Testis (tissue), 3 donors: ENCODE results near the gene FGFR3. TPM values are rescaled to one million over a fixed set of nuclear protein-coding genes. Genes with fewer than 3 reads are reported as not detected.

Experiments used
- DNase-seq: peaks from one replicate; pipeline ENCODE4 v3.0.0-alpha.2; 2019
- H3K27ac ChIP-seq, 2 donors: fragments of 200-600 bp; sonication (generic); one replicate each; pipeline ENCODE4 v1.5.1; 2019
- H3K27me3 ChIP-seq: fragments of 200-600 bp; sonication (generic); one replicate; pipeline ENCODE4 v1.5.1; 2019
- H3K36me3 ChIP-seq: fragments of 200-600 bp; sonication (generic); one replicate; pipeline ENCODE4 v1.5.1; 2017; ENCODE audit warnings: low read depth; ENCODE audit errors: missing control alignments
- H3K4me1 ChIP-seq: fragments of 200-600 bp; sonication (generic); one replicate; pipeline ENCODE4 v1.5.1; 2019
- H3K4me3 ChIP-seq, 2 donors: fragments of 200-600 bp; sonication (generic); one replicate each; pipeline ENCODE4 v1.5.1; 2017 to 2019
- H3K9me3 ChIP-seq: fragments of 200-600 bp; sonication (generic); one replicate; pipeline ENCODE4 v1.5.1; 2017
- POLR2A ChIP-seq: fragments of 450-650 bp; IDR thresholded peaks from one replicate; pipeline ENCODE4 v1.6.1; 2017; ENCODE audit warnings: antibody characterized with exemption, mild to moderate bottlenecking, moderate library complexity
- WGBS, 2 donors: methylation state at CpG; one replicate each; pipeline ENCODE4 v1.1.5; 2018; 5-methylcytosine and 5-hydroxymethylcytosine counted together
- intact Hi-C: fragments of 100-400 bp; cut with DNase I; formaldehyde crosslinking; loops from one replicate; pipeline ENCODE4 v1.15.1; 2023; ENCODE audit warnings: low total_unique reads
- polyA plus RNA-seq: library from polyadenylated mRNA; stranded (reverse); fragments of 350-450 nt; fragmentation: Illumina TruSeq; extraction: RNeasy Lipid Tissue Mini Kit (QIAGEN cat#74804); gene quantifications from one replicate; pipeline ENCODE4 v1.2.3, GENCODE V29; 2014; ENCODE audit warnings: low read depth, low replicate concordance; ENCODE audit not compliant: insufficient read depth
- total RNA-seq, 2 donors: library from RNA; depleted of rRNA; stranded (reverse); fragments of >200 nt; gene quantifications; one replicate each; pipeline ENCODE4 v1.2.3, GENCODE V29; 2016
- TF ChIP-seq, protein P1 (sequence below), 3 experiments: fragments of 450-650 bp in 2 of 3; fragments of 200-600 bp in 1 of 3; sonication (generic) in 1 of 3; IDR thresholded peaks; one replicate each; pipeline ENCODE4 v1.5.1; 2016 to 2019; ENCODE audit warnings: antibody characterized with exemption in 3 of 3, mild to moderate bottlenecking in 2 of 3, moderate library complexity in 1 of 3

Gene FGFR3
- total and polyA plus RNA-seq, 3 donors from 2014 or later = 39.2 to 93.7 (median 79.6) TPM

DNA sequence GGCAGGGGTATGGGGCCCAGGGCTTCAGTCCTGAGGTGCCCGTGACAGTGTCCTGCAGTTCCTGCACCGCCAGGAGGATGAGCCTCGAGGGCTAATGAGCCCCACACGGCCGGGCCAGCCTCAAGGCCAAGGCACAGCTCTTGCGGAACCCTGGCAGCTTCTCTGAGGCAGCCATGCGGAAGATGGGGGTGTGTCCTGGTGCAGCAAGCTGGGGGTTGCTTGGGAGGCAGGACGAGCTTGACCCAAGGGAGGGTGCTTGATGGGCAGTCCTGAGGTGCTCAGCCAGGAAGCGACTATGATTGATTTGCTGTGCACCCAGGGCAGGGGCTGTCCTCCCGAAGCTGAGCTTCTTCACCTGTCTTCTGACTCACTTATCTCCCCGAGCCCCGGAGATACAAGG, 9.1 kb upstream of the FGFR3 start:
- no peaks in the 10 kb centered on the region for H3K36me3 ChIP-seq
- WGBS, 2 donors = 56 to 92% methylated on average over 2 to 12 of the region's 12 CpGs

DNA sequence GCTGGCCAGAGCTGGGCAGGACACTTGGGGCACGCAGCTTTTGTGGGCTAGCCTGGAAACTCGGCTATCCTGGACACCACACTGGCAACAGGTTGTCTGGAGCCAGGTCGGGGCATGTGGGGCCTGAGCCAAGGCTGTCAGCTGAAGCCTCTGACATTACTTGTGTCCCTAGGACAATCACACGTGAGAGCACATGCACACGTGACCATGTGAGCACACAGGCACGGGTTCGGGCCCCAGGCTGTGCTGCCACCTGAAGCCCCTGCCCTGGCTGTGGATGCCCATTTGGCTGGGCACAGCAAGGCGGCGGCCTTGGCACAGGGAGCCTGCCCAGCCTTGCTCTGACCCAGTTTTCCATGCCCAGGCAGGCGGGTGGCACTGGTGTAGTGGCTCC, 8.7 kb upstream of the FGFR3 start:
- no peak for DNase-seq
- TF ChIP-seq, protein P1, sequence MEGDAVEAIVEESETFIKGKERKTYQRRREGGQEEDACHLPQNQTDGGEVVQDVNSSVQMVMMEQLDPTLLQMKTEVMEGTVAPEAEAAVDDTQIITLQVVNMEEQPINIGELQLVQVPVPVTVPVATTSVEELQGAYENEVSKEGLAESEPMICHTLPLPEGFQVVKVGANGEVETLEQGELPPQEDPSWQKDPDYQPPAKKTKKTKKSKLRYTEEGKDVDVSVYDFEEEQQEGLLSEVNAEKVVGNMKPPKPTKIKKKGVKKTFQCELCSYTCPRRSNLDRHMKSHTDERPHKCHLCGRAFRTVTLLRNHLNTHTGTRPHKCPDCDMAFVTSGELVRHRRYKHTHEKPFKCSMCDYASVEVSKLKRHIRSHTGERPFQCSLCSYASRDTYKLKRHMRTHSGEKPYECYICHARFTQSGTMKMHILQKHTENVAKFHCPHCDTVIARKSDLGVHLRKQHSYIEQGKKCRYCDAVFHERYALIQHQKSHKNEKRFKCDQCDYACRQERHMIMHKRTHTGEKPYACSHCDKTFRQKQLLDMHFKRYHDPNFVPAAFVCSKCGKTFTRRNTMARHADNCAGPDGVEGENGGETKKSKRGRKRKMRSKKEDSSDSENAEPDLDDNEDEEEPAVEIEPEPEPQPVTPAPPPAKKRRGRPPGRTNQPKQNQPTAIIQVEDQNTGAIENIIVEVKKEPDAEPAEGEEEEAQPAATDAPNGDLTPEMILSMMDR (IDR thresholded peaks at IDR 0.05) = no peak
- no peak for TF ChIP-seq POLR2A
- Histone ChIP-seq H3K27ac (no peak overlapping the region), H3K9me3 (no peaks in the 10 kb centered on the region), H3K36me3 (no peaks in the 10 kb centered on the region), H3K4me1 (no peaks in the 10 kb centered on the region), H3K4me3 (no peak overlapping the region), H3K27me3 (no peaks in the 10 kb centered on the region)
- intact Hi-C loops = no loop called here
- 86 to 95% methylated on average over 8 to 10 of the region's 10 CpGs for WGBS, 2 donors

More for the DNA sequence above, 9.1 kb upstream of the FGFR3 start:
- Histone ChIP-seq H3K4me3 (no peak overlapping the region), H3K9me3 (no peaks in the 10 kb centered on the region), H3K4me1 (no peaks in the 10 kb centered on the region), H3K27ac (no peak overlapping the region), H3K27me3 (no peaks in the 10 kb centered on the region)
- intact Hi-C loops = no loop called here
- no peak for TF ChIP-seq POLR2A
- TF ChIP-seq, protein P1 (IDR thresholded peaks at IDR 0.05) = no peak
- DNase-seq = no peak

DNA sequence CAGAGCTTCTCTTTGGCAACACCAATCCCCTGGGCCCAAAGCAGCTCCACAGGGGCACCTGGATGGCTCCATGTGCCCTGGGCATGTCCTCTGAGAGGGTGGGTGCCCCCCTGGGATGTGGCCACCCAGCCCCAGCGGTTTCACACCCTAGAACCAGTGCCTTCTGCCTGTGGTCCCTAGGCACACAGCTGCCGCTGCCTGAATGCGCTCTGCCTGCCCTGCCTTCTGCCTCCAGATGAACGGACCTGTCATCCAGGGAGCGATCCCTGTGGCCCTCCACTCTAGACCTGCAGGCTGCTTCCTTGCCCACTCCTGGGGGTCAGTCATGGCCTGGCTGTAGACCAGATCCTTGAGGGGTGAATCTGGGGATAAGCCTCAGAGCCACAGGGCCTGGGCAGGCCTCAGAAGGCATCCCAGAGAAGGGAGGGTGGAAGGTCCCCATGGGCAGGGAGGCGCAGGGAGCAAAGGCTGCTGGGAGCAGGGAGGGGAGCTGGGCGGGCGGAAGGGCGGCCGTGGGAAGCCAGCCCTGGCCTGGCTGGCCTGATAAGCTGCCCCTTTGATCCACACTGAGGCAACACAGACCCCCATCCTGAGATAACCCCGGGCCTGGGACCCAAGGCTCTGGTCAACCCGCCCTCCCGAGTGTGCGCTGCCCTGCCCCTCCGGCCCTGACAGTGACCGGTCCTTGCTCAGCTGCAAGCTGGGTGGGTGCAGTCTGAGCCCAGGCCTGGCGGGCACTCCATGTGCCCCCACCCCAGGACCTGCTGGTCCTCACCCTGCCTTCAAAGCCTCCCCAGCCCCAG, 8.1 kb upstream of the FGFR3 start:
- no peak for DNase-seq
- H3K27ac ChIP-seq = no peak overlapping the region
- no peaks in the 10 kb centered on the region for H3K36me3 ChIP-seq
- intact Hi-C loops = no loop called here
- H3K9me3 ChIP-seq = no peaks in the 10 kb centered on the region
- no peaks in the 10 kb centered on the region for H3K4me1 ChIP-seq
- 75 to 85% methylated on average over 4 to 17 of the region's 17 CpGs for WGBS, 2 donors
- no peak overlapping the region for H3K4me3 ChIP-seq
- H3K27me3 ChIP-seq = no peaks in the 10 kb centered on the region
- TF ChIP-seq, protein P1 (IDR thresholded peaks at IDR 0.05) = no peak
- TF ChIP-seq POLR2A = no peak

DNA sequence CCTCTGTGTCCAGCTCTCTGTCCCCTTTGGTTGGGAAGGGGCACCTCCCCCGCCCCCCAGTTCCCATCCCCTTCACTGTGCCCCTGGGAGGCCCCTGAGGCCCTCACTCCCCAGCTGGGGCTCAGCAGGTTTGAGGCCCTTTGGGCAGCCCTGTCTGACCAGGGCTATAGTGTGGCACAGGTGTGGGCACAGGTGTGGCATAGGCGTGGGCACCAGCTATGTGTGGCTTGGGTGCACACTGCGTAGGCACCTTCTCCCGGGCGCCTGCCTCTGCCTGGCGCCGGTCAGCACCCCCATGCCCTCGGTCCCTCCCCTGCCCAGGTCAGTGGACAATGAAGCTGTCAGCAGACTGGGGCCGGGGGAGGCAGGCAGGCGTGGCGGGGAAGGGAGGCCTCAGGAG, 7.5 kb upstream of the FGFR3 start:
- Histone ChIP-seq H3K9me3 (no peaks in the 10 kb centered on the region), H3K4me1 (no peaks in the 10 kb centered on the region), H3K27ac (no peak overlapping the region), H3K36me3 (no peaks in the 10 kb centered on the region), H3K4me3 (no peak overlapping the region), H3K27me3 (no peaks in the 10 kb centered on the region)
- TF ChIP-seq POLR2A = no peak
- TF ChIP-seq, protein P1 (IDR thresholded peaks at IDR 0.05) = no peak
- WGBS, 2 donors = 70 to 92% methylated on average over 2 to 11 of the region's 11 CpGs
- DNase-seq = no peak
- intact Hi-C loops = no loop called here
